Amniotic stem cell (primary cell): ENCODE data around the gene AFAP1L1.
"Not testable (repeated sequence)": the region's sequence is repeated elsewhere in the genome, so short reads cannot be mapped to it uniquely, and the experiment has no call there.

Source experiments
- DNase-seq: peaks from one replicate; lab custom pipeline; 2025; lab: John Stamatoyannopoulos, UW

AFAP1L1 gene

DNA sequence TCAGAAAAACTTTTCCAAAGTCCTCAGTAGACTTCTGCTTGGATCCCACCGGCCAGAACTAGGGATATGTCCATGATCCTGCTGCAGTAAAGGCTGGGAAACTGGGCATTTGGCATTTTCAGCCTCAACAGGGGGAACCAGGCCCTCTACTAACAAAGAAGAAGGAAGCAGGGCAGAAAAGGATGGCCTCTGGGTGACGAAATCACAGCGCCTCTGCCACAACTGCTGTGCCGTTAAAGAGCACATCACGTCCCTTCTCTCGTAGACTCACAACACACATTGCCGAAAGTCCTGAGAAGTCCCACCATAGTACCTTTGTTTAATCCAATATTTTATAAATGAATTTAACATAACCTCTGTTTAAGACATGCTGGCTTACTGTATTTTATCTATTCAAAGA, 10.4 kb upstream of the AFAP1L1 start:
- no peak for DNase-seq

DNA sequence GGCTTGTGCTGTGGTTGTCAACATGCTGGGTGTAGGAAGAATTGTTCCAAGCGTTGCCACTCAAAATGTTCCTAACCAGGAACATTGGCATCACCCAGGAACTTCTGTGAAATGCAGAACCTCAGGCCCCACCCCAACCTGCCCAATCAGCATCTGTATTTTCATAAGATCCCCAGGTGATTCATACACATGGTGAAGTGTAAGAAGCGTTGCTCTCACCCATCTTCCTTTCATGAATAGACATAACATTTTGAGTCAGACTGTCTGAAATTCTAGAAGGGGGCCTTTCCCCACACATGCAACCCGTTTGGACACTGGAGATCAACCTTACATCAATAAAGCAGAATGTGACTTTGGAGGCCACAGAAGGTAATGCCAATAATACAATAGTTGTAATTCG, 9.3 kb upstream of the AFAP1L1 start:
- DNase-seq = no peak

DNA sequence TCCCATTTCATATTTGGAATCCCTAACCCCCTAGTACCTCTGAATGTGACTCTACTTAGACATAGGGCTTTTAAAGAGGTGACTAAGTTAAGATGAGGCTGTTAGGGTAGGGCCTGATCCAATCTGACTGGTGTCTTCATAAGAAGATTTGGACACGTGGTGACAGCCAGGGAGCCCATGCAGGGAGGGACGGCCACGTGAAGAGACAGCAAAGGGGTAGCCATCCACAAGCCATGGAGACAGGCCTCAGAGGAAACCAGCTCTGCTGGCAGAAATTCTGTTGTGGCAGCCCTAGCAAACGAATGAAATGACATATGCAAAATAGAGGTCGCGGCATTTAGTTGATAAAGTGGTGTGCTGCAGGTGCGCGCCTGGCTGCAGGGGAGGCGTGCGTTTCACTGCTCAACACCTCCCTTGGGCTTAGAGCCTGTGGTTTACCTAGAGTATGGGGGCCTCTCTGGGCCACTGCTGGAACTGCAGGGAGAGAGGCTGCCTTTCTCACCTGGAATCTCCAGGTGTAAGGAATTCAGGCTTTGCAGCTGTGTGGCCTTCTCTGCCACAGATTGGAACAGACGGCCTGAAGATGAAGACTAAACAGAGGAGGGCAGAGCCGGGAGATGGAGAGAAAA, 7.1 kb upstream of the AFAP1L1 start:
- no peak for DNase-seq

DNA sequence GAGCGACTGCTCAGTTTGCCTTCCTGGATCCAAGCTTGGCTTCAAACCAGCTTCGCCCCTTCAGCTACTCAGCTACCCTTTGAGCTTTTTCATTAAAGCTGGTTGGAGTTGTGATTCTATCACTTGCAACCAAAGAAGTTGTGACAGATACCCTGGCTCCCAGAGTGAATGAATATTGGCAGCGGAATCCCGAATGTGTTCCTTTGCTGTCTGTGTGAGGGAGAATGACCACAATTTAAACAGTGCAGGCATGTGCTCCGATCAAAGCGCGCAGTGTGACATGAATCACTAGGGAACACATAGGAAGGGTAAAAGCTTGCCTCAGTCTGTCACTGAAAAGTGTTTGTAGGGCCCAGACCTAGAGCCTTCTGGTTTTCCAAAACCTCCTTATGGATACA, 6.6 kb upstream of the AFAP1L1 start:
- no peak for DNase-seq

DNA sequence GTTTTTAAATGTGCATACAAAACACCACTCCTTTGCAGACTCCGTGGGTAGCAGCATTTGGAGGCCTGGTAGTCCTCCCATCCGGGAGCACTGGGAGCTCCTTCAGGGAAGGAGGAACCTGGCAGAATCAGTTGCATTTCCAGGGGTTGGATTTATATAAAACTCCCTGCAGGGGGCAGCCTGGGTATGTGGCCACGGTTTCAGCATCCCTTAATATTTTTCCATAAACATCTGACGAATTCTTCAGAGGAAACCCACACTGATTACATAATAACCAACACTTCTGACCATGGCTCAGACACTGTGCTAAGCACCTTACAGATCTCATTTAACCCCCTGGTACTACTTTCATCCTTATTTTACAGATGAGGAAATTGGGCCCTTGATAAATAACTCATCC, 6.1 kb upstream of the AFAP1L1 start:
- DNase-seq = peak; percentile 21

DNA sequence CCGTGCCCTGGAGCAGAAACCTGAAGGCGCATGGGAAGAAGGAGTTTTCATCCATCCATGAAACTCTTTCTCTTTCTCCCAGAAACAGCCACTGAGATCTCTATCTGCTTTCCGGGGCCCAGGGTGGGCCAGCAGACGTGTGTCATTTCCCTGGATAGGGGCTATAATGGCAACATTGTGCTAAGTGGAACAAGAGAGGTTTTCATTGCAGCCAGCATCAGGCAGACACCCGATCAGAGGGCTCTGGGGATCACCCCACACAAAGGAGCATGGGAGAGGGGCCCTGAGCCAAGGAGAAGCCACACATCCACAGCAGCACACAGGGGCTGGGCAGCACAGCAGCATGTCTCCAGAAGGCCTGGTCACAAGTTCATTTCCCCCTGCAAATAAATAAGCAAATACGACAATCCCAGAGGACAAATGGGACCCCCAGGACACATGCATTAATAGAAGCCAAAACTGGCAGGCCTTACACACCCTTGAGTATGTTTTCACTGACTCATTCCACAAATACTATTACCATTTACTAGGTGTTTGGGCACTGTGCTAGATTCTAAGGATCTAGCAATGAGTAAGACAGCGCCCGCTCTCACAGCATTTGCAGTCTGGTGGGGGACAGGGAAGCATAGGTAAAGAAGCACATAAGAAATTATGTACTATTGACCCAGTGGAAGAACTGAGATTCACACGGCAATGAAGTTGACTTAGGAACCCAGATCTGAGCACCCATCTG, 4.3 kb upstream of the AFAP1L1 start:
- DNase-seq = no peak

DNA sequence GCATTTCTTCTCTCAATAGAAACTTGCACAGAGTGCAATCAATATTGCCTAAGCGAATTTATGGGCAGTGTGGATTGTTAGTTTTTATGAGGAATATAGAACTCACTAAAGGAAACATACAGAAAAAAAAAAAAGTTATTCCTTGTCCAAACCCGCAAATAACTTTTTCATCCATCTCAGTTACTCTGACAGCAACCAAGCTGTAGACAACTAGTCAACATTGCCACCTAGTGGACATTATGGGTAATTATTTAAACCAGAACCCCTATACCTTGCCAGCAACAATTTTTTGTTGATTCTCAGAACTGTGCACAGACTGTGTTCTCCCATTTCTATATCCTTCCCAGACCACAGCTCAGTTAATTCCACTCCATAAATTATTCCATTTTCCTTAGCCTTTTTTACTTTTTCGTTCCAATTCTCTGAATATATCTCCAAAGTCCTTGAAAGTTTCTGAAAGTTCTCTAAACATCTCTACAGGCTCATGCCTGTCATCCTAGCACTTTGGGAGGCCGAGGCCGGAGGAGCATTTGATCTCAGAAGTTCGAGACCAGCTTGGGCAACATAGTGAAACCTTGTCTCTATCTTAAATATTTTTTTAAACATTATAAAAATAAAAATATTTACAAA, 2.6 kb upstream of the AFAP1L1 start:
- DNase-seq = peak; percentile 50

DNA sequence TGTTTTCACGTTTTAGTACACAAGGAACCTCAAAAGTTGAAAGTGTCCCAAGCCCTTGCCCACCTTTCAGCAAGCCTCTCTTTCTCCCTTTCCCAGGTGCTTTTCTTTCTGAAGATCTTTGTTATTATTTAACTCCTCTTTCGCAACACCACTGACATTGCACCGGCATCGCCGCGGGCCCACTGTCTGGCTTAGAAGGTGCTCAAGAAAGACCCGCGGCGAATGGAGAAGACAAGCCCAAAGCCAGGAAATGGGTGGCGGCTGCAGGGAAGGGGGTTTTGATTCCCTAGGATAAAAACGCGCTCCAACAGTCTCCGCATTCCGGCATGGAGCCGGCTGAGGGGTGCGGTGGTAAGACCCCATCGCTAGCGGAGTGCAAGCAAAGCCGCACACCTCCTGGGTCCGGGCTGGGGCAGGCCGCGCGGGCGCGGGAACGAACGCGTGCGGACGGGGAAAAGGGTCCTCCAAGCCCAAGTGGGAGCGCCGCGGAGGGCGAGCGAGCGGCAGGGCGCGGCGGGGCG, 404 bp upstream of the AFAP1L1 start:
- no peak for DNase-seq

DNA sequence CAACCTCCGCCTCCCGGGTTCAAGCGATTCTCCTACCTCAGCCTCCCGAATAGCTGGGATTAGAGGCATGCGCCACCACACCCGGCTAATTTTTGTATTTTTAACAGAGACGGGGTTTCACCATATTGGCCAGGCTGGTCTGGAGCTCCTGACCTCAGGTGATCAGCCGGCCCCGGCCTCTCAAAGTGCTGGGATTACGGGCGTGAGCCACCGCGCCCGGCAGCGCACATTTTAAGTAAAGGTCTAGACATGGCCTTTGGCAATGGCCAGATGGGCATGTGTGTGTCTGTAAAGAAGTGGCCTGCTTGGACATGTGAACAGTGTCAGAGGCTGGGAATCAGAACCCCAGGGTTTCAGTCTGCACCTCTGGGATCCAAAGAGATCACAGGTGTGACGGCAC, 1.1 kb downstream of the AFAP1L1 start:
- not testable (repeated sequence) for DNase-seq

DNA sequence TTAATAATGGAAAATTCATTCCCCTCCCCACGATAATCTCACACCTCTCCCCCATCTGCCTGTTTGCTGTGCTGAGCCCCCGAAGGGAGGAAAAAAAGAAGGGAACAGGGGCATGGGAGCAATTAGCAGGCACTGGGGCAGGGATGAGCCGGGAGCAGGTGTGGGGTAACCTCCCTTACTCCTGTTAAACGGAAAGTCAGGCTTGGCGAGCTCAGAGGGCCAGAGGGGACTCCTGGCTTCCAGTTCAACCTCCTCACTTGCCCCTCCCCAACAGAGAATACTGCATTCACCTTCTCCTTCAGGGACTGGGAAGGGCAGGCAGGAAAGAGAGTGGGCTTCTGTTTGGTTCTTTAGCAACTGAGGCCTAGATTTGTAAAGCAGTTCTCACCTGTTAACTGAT, 1.6 kb downstream of the AFAP1L1 start:
- DNase-seq = no peak

DNA sequence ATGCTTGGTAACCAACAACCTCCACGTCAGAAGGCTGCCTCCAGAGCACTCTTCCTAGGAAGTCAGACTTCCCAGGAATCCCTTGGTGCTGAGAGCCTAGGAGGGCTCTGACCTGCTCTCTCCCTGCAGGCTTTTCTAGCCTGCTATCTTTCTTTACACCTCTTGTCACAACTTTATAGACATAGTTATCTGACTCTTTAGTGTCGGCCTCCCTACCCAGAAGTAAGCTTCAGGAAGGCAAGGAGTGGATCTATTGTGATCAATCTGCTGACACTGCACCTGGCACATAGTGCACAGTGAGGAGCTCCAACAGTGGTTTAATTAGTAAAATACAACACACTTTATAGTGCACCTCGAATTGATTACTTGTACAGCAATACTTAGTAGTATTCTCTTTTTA, 2.3 kb downstream of the AFAP1L1 start:
- no peak for DNase-seq

DNA sequence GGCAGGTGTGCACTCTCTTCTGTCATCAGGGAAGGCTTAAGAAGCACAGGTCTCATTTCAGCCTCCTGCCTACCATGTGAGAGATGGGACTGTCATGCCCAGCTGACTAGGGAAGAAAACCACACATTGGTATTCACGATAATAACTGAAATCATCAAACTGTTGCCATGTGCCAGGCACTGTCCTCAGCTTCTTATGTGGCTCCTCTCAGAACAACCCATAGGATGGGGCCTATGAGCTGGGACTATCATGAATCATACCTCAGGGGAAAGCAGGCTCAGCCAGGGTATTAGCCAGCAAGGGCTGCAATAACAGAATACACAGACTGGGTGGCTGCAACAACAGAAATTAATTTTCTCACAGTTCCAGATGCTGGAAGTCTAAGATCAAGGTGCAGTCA, 3.3 kb downstream of the AFAP1L1 start:
- DNase-seq = no peak

DNA sequence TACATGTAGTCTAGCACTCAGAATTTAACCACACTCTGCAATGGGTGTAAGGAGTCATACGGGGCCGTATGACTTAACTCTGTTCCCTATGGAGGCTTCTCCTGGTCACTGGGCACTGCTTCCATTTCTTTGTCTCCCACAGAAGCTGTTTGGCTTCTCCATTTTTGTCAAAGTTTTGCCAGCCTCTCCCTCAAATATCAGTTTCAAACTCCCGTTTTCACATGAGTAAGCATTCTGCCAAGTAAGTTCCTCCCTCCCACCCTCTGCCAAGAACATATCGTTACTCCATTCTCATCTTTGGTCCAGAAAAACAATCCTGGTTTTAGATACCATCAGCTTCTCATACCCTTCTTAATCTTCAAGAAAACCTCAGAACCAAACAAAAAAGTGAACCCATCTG, 6.1 kb downstream of the AFAP1L1 start:
- DNase-seq = no peak

DNA sequence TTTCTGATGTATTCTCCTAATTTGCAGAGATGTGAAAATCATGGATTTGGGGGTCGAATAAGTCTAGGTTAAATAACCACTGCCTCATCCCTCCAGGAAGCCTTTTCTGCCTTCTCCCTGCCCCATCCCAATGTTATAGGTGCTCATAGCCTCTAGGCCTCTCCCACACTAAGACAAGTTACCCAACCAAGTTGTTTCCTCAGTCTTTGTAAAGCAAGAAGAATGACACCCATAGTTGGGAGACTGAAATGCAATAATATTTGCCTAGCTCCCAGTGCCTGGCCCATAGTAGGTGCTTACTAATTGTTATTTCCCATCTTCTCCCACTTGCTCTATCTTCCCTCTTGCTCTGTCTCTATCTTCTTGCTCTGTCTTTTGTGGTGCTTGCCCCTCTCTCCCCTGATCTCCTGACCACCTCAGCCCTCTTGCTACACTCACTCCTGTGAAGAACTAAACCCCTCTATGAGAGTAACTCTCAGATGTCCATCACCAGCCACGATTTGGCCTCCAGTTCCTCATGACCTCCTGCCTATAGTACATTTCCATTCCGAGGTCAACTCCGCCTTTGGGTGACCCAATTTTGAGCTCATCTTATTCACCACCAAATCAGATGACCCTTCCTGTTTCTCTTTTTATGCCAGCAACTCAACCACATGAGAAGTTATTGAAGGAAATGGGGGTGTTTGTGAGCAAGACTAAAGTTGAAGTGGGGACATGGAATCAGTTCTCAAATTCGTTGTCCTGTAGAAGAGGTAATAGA, 7.0 kb downstream of the AFAP1L1 start:
- no peak for DNase-seq

DNA sequence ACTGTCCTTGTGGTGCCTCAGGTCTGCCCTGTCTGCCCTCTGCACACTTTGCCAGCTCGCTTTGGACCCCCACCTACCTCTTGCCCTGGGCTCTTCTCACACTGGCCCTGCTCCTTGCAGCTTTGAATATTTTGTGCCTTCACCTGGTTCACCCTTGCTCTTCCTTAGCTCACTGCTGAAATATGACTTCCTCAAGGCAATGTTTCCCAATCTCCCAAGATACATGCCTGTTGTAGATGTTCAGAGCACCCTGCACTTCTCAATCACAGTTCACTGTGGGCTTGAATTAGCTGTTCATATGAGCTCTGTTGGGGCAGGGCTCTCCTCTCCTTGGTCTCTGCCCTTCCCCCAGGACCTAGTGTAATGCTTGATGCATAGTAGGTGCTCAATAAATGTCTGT, 8.0 kb downstream of the AFAP1L1 start:
- DNase-seq = no peak

DNA sequence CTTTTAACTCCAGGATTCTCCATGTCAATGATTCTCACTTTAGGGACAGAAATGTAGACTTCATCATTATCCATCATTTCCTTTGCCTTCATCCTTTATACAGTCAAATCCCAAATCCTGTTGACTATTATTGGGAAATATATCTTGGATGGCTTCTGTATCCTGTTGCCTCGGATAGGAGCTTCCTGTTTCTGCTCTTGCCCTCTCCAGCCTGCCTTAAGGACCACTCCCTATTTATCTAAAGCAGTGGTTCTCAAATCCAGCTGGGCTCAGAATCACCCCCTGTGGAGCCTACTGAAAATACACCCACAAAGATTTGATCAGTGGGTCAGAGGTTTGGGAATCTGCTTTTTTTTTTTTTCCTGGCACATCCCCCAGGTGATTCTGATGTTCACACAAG, 8.5 kb downstream of the AFAP1L1 start:
- DNase-seq = no peak

DNA sequence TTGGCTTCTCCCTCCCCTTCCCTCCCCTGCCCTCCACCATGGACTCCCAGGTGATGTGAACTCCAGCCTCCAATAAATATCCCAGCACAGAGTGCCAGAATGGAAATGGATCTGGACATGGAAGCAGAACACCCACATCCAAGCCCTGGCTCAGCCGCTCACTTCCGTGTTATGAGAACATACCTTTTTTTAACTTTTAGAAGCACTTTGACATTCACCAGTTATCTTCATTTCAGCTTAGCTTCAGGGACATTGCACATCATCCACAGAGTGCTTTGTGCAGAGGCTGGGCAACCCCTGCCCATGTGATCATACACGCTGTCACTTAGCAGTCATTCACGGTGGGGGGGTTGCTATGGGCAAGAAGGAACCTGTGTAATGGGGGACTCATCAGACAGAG, 9.1 kb downstream of the AFAP1L1 start:
- DNase-seq = no peak

DNA sequence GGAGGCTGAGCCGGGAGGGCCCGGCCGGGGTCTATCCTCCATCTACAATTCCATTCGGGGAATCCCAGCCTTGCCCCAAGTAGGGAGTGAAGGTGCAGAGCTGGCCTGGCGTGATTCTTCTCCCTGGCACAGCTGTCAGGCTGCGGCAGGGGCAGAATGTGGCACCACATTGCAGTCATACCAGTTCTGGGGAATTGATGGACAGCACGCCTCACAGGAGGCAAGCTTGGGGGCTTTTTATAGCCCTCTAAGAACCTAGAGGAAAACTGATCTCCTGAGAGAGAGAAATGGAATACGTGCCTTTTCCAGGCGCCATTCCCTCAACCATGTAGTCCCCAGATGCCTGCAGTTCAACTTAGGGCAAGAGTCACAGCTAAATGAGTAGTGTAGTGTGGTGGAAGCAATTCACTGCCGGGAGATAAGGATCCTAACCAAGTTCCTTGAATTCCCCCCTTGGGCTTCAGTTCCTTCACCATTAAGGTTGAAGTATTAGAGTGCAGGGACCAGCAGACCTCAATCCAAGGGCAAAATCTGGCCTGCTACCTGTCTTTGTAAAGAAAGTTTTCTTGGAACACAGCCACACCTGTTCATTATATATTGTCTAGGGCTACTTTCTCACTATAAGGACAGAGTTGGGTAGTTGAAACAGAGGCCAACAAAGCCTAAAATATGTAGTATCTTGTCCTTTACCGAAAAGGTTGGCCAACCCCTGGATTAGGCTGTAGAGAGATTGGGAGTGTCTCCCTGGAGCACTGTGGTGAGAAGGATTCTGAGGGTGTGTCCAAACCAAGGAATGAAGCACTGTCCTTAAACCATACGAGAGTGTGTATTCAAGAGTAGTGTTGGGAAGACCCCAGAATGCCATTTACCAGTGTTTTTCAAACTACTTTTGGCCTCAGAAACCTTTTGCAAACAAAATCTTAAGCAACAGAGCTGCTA, 10.6 kb downstream of the AFAP1L1 start:
- DNase-seq = no peak

DNA sequence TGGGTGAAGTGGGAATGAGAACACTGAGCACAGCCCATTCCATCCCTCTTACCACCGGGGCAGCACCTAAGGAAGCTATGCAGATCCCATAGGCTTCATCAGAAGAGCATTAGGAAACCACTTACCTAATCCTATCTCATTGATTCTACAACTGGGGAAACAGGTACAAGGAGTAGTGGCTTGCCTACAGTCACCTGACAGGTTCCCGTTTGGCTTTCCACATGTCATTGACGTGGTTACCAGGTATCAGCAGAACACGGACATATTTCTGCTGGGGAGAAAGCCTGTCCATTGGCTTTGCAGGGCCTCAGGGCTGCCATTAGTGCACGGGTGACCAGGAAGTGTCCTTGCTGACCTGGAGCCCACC, 11.3 kb downstream of the AFAP1L1 start:
- DNase-seq = no peak

DNA sequence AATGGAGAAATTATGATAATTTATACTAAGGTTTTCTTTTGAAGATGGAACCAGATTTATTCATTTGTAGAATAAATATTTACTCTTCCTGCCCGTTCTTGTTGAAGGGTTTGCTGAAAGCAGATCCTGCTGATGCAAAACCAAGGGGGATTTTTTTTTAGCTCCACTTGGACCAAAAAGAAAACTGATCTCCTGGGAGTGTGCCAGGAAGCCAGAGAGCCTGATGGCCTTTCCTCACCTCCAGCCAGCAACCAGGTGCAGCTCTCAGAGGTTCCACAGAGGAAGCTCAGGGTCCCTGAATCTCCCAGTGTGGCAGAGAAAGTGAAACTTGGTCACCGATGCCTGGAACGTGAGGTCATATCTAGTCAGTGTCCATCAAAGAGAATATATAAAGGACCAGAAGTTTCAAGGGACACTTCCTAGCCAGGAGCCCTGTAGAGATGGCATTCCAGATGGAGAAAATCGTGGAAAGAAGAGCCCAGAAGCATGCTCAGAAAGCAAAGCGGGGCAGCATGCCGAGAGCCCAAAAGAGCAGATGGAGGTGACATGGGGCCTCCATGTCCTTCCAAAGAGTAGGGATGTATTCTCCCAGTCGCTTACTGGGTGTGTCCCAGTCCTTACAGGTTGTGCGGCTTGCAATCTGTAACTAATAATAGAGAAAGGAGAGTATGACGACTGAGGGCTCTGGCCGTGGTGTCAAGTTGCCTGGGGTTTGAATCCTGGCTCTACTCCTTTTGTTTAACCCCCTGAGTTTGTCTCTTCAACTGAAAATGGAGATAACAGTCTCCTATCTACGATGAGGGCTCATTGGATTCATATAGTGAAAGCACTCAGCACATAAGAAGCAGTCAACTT, 12.2 kb downstream of the AFAP1L1 start:
- no peak for DNase-seq

DNA sequence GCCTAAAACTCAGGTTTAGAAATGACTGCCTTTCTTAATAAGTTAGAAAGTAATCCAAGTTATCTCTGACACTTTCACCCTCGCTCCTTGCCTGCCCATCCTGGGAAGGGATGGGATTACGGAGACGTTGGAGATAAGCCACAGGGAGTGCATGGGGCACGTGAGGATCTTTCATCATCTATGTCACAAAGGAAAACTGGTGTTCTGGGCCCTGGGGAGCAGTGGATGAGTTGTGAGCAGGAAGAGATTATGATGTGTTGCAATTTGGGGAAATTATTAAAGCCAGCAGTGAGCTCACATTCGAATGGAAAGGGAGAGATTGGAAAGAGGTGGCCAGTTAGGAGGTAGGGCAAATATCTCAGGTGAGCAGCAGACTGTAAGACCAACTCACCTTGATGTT, 12.8 kb downstream of the AFAP1L1 start:
- DNase-seq = no peak
